IMR-90 (cell line): ENCODE data around the gene KRTAP5-10. TPM values are rescaled to one million over a fixed set of nuclear protein-coding genes. Genes with fewer than 3 reads are reported as not detected.

Source experiments
- ATAC-seq: fragments of 200-7000 bp; cut with Tn5 transposase; 2 replicates; pipeline ENCODE4 v1.9.1; 2020; ENCODE audit warnings: low read depth, mild to moderate bottlenecking, moderate library complexity
- BruUV-seq: library from RNA; stranded (reverse); fragments of 400-500 nt; replicated peaks from 2 replicates; lab custom pipeline; 2021; lab: Mats Ljungman, UMichigan
- CTCF ChIA-PET: fragments of 300-600 bp; formaldehyde crosslinking; extraction: SDS; loops from one replicate; lab custom pipeline; 2021; ENCODE audit warnings: antibody characterized with exemption; lab: Yijun Ruan, JAX
- POLR2A ChIA-PET: fragments of 300-600 bp; sonication (Branson Sonifier 250); formaldehyde crosslinking; loops from one replicate; lab custom pipeline; 2022; ENCODE audit warnings: antibody characterized with exemption; ENCODE audit not compliant: unreplicated experiment; lab: Charles Lee
- DNase-seq: peaks from one replicate; pipeline ENCODE4 v3.0.0; 2013
- H2AFZ ChIP-seq: replicated peaks from 2 replicates; pipeline ENCODE3; 2013; ENCODE audit warnings: low read length, mild to moderate bottlenecking; ENCODE audit not compliant: poor library complexity
- H2AK5ac ChIP-seq: 2 replicates; pipeline ENCODE4 v1.6.1; 2013; ENCODE audit warnings: low read depth, low read length, inconsistent platforms
- H2AK9ac ChIP-seq: replicated peaks from 2 replicates; pipeline ENCODE3; 2013; ENCODE audit warnings: mild to moderate bottlenecking, low read depth, low read length, moderate library complexity; ENCODE audit not compliant: poor library complexity
- H2BK120ac ChIP-seq: 2 replicates; pipeline ENCODE4 v1.6.1; 2013; ENCODE audit warnings: low read depth, low read length, inconsistent platforms
- H2BK15ac ChIP-seq: 3 replicates; pipeline ENCODE4 v1.6.1; 2013; ENCODE audit warnings: low read depth, low read length, inconsistent platforms
- H2BK20ac ChIP-seq: 2 replicates; pipeline ENCODE4 v1.6.1; 2013; ENCODE audit warnings: low read depth, mild to moderate bottlenecking, inconsistent platforms, low read length, moderate library complexity
- H2BK5ac ChIP-seq: 2 replicates; pipeline ENCODE4 v1.6.1; 2013; ENCODE audit warnings: mild to moderate bottlenecking, low read depth, low read length, inconsistent platforms; ENCODE audit not compliant: poor library complexity, severe bottlenecking
- H3K14ac ChIP-seq: replicated peaks from 2 replicates; pipeline ENCODE4 v1.6.1; 2013; ENCODE audit warnings: low read depth, low read length, inconsistent platforms
- H3K18ac ChIP-seq: 2 replicates; pipeline ENCODE4 v1.6.1; 2013; ENCODE audit warnings: low read depth, low read length, control low read depth
- H3K23ac ChIP-seq: 2 replicates; pipeline ENCODE4 v1.6.1; 2013; ENCODE audit warnings: low read depth, low read length, inconsistent platforms
- H3K27ac ChIP-seq: 2 replicates; pipeline ENCODE4 v1.5.1; 2013; ENCODE audit warnings: mild to moderate bottlenecking, control low read depth, low read length; ENCODE audit not compliant: insufficient read depth
- H3K27me3 ChIP-seq: 2 replicates; pipeline ENCODE4 v1.6.1; 2013; ENCODE audit warnings: low read length; ENCODE audit not compliant: control insufficient read depth, insufficient read depth
- H3K36me3 ChIP-seq: 2 replicates; pipeline ENCODE4 v1.6.1; 2013; ENCODE audit warnings: low read length, mixed read lengths; ENCODE audit not compliant: control insufficient read depth, insufficient read depth
- H3K4ac ChIP-seq: 2 replicates; pipeline ENCODE4 v1.6.1; 2013; ENCODE audit warnings: low read depth, low read length, inconsistent platforms
- H3K4me1 ChIP-seq: 2 replicates; pipeline ENCODE4 v1.6.1; 2013; ENCODE audit warnings: low read length, mixed read lengths; ENCODE audit not compliant: control insufficient read depth, insufficient read depth
- H3K4me2 ChIP-seq: 2 replicates; pipeline ENCODE4 v1.6.1; 2013; ENCODE audit warnings: low read depth, mild to moderate bottlenecking, control low read depth, low read length, moderate library complexity
- H3K4me3 ChIP-seq: 2 replicates; pipeline ENCODE4 v1.5.1; 2013; ENCODE audit warnings: low read depth, mild to moderate bottlenecking, control low read depth, low read length, moderate library complexity; ENCODE audit not compliant: insufficient read depth
- H3K56ac ChIP-seq: 2 replicates; pipeline ENCODE4 v1.6.1; 2013; ENCODE audit warnings: low read length, inconsistent platforms; ENCODE audit not compliant: insufficient read depth; ENCODE audit errors: extremely low read depth
- H3K79me1 ChIP-seq, 2 experiments: 2 replicates each; pipeline ENCODE4 v1.6.1; 2013; ENCODE audit warnings: low read length in 2 of 2, inconsistent platforms in 1 of 2, low read depth in 1 of 2
- H3K9ac ChIP-seq: 2 replicates; pipeline ENCODE4 v1.6.1; 2013; ENCODE audit warnings: low read depth, low read length, control low read depth
- H3K9me1 ChIP-seq: 2 replicates; pipeline ENCODE4 v1.6.1; 2013; ENCODE audit warnings: low read length, inconsistent platforms; ENCODE audit not compliant: insufficient read depth
- H3K9me3 ChIP-seq: 2 replicates; pipeline ENCODE4 v1.6.1; 2013; ENCODE audit warnings: low read length; ENCODE audit not compliant: control insufficient read depth, insufficient read depth
- H4K20me1 ChIP-seq: 2 replicates; pipeline ENCODE4 v1.6.1; 2013; ENCODE audit warnings: low read length, inconsistent platforms; ENCODE audit not compliant: insufficient read depth
- H4K5ac ChIP-seq: 2 replicates; pipeline ENCODE4 v1.6.1; 2013; ENCODE audit warnings: mild to moderate bottlenecking, low read depth, low read length, control low read depth
- H4K8ac ChIP-seq, 2 experiments: 2 replicates each; pipeline ENCODE4 v1.6.1; 2013; ENCODE audit warnings: low read depth in 2 of 2, low read length in 2 of 2, control low read depth in 1 of 2, inconsistent platforms in 1 of 2
- H4K91ac ChIP-seq: 2 replicates; pipeline ENCODE4 v1.6.1; 2013; ENCODE audit warnings: low read depth, low read length, inconsistent platforms; ENCODE audit not compliant: insufficient read depth
- BHLHE40 ChIP-seq: fragments of 150-350 bp; IDR thresholded peaks from 2 replicates; pipeline ENCODE4 v1.6.1; 2016; ENCODE audit warnings: mild to moderate bottlenecking, low read depth, low read length
- CEBPB ChIP-seq: IDR thresholded peaks from 2 replicates; pipeline ENCODE4 v1.6.1; 2012; ENCODE audit warnings: low read depth, low read length, improper control_type of control experiment
- CHD1 ChIP-seq: IDR thresholded peaks from 2 replicates; pipeline ENCODE4 v1.6.1; 2012; ENCODE audit warnings: low read depth, low read length, improper control_type of control experiment
- FOS ChIP-seq: fragments of 150-350 bp; IDR thresholded peaks from 2 replicates; pipeline ENCODE4 v1.6.1; 2016; ENCODE audit warnings: low read depth, low read length
- MAFK ChIP-seq: IDR thresholded peaks from 2 replicates; pipeline ENCODE4 v1.6.1; 2012; ENCODE audit warnings: low read depth, low read length, improper control_type of control experiment
- MAZ ChIP-seq: IDR thresholded peaks from 2 replicates; pipeline ENCODE4 v1.6.1; 2012; ENCODE audit warnings: low read depth, mild to moderate bottlenecking, low read length, improper control_type of control experiment, moderate library complexity, borderline replicate concordance
- MXI1 ChIP-seq: IDR thresholded peaks from 2 replicates; pipeline ENCODE4 v1.6.1; 2012; ENCODE audit warnings: low read depth, mild to moderate bottlenecking, low read length, moderate library complexity, borderline replicate concordance
- NFE2L2 ChIP-seq: fragments of 150-350 bp; IDR thresholded peaks from 2 replicates; pipeline ENCODE4 v1.6.1; 2016; ENCODE audit warnings: low read depth, mild to moderate bottlenecking, low read length
- POLR2A ChIP-seq: IDR thresholded peaks from 2 replicates; pipeline ENCODE4 v1.6.1; 2012; ENCODE audit warnings: mild to moderate bottlenecking, low read depth, low read length
- RAD21 ChIP-seq: IDR thresholded peaks from 2 replicates; pipeline ENCODE4 v1.6.1; 2012; ENCODE audit warnings: low read length, improper control_type of control experiment
- RCOR1 ChIP-seq: IDR thresholded peaks from 2 replicates; pipeline ENCODE4 v1.6.1; 2012; ENCODE audit warnings: mild to moderate bottlenecking, low read length, improper control_type of control experiment; ENCODE audit not compliant: insufficient replicate concordance
- RFX5 ChIP-seq: IDR thresholded peaks from 2 replicates; pipeline ENCODE4 v1.8.0; 2012; ENCODE audit warnings: low read depth, mild to moderate bottlenecking, low read length, moderate library complexity
- SMC3 ChIP-seq: fragments of 150-350 bp; IDR thresholded peaks from 2 replicates; pipeline ENCODE4 v1.6.1; 2016; ENCODE audit warnings: low read depth, mild to moderate bottlenecking, antibody characterized with exemption, low read length, moderate library complexity
- WGBS, 2 experiments: methylation state at CpG; one replicate each; pipeline versions ENCODE4 v1.1.5 to v1.1.7; 2013; ENCODE audit warnings: missing lambda C conversion rate in 2 of 2; ENCODE audit not compliant: insufficient read length in 1 of 2; ENCODE audit errors: extremely low coverage in 2 of 2; 5-methylcytosine and 5-hydroxymethylcytosine counted together
- dilution Hi-C: fragments of 300-500 bp; cut with HindIII; formaldehyde crosslinking; loops from one replicate; pipeline ENCODE4 v1.14.3; 2018; ENCODE audit warnings: low sequenced_read_pairs; ENCODE audit not compliant: unreplicated experiment
- in situ Hi-C: fragments of 300-500 bp; cut with MboI; formaldehyde crosslinking; loops from 3 replicates; pipeline ENCODE4 v1.14.3; 2019; ENCODE audit warnings: low sequenced_read_pairs, inconsistent platforms, mixed read lengths
- intact Hi-C: fragments of 100-400 bp; cut with micrococcal nuclease; formaldehyde crosslinking; loops from 2 replicates; pipeline ENCODE4 v1.10.0; 2022
- polyA plus RNA-seq, 3 experiments: library from polyadenylated mRNA; depleted of rRNA; stranded (reverse); fragments of >200 nt; gene quantifications; 2 replicates each; pipeline ENCODE4 v1.2.3, GENCODE V29; 2012; ENCODE audit warnings: low replicate concordance in 1 of 3
- total RNA-seq: library from RNA; depleted of rRNA; stranded (reverse); fragments of >200 nt; gene quantifications from 2 replicates; pipeline ENCODE4 v1.2.3, GENCODE V29; 2012
- TF ChIP-seq, protein P1 (sequence below): fragments of 150-350 bp; IDR thresholded peaks from 2 replicates; pipeline ENCODE4 v1.6.1; 2017; ENCODE audit warnings: mild to moderate bottlenecking, antibody characterized with exemption, low read length, low read depth
- TF ChIP-seq, protein P2 (sequence below): fragments of 150-350 bp; IDR thresholded peaks from 2 replicates; pipeline ENCODE4 v1.6.1; 2016; ENCODE audit warnings: low read depth, mild to moderate bottlenecking, low read length, moderate library complexity, borderline replicate concordance
- TF ChIP-seq, protein P3 (sequence below): conservative IDR thresholded peaks from 2 replicates; pipeline ENCODE4 v1.5.1; 2012; ENCODE audit warnings: mild to moderate bottlenecking, low read depth, low read length, improper control_type of control experiment

The KRTAP5-10 gene
- total and polyA plus RNA-seq, 2 of the 4 experiments (the other 2 are of a cell fraction): not detected

DNA sequence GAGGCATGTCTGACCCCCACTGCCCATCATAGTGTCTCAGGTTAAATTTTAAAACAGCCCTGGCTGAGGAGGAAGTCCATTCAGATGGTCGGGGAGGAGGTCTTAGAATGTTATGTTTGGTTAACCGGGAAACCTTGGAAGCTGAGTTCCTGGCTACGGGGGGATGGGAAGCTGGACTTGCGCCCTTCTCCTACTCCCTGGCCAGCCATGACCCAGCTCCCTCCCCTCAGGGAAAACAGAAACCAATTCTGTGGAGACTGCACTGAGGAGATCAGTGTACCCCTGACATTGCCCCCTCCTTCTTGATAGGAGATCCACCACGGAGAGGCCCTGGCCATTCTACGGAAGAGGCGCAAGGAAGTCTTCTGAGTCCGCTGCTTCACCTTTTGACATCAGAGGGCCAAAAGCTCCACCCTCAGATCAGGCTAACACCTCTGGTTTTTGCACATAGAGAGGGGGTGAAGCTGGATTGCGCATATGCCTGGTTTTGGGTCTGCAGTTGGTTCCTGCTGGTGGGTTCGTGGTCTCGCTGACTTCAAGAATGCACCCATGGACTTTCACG, 19.9 kb upstream of the KRTAP5-10 start:
- Histone ChIP-seq H2BK5ac (no peak overlapping the region), H2AK9ac (no peak overlapping the region), H4K20me1 (no peaks in the 10 kb centered on the region), H2AK5ac (no peak overlapping the region), H3K36me3 (no peaks in the 10 kb centered on the region), H3K27ac (no peak overlapping the region), H3K23ac (no peak overlapping the region), H4K8ac (no peak overlapping the region), H3K4me3 (no peak overlapping the region), H3K4me2 (no peak overlapping the region), H2BK120ac (no peak overlapping the region), H3K18ac (no peak overlapping the region), H3K56ac (no peak overlapping the region), H3K9me3 (no peaks in the 10 kb centered on the region), H4K91ac (no peak overlapping the region), H3K9me1 (no peaks in the 10 kb centered on the region), H3K4ac (no peak overlapping the region), H4K5ac (no peak overlapping the region), H2BK20ac (no peak overlapping the region), H3K9ac (no peak overlapping the region), H3K27me3 (peaks cover 13% of the 10 kb centered on the region), H3K4me1 (no peaks in the 10 kb centered on the region), H2BK15ac (no peak overlapping the region), H2AFZ (no peak overlapping the region), H3K79me1 (no peaks in the 10 kb centered on the region), H3K14ac (no peak overlapping the region)
- in situ Hi-C loops: no loop called here
- dilution Hi-C loops: no loop called here
- no TSS peak for BruUV-seq
- 89% methylated on average over 3 of the region's 12 CpGs; no CpG with 5 or more reads in 1 of the 2 experiments for WGBS, 2 experiments
- ChIA-PET POLR2A (no interaction called here), CTCF (no interaction called here)
- no peak for DNase-seq
- TF ChIP-seq, protein P1, sequence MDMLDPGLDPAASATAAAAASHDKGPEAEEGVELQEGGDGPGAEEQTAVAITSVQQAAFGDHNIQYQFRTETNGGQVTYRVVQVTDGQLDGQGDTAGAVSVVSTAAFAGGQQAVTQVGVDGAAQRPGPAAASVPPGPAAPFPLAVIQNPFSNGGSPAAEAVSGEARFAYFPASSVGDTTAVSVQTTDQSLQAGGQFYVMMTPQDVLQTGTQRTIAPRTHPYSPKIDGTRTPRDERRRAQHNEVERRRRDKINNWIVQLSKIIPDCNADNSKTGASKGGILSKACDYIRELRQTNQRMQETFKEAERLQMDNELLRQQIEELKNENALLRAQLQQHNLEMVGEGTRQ: no peak
- TF ChIP-seq POLR2A (no peak), MAFK (no peak), RFX5 (no peak), CEBPB (no peak), CHD1 (no peak), SMC3 (no peak), NFE2L2 (no peak), BHLHE40 (no peak), MAZ (no peak), FOS (no peak), RAD21 (no peak), MXI1 (no peak), RCOR1 (no peak)
- TF ChIP-seq, protein P2, sequence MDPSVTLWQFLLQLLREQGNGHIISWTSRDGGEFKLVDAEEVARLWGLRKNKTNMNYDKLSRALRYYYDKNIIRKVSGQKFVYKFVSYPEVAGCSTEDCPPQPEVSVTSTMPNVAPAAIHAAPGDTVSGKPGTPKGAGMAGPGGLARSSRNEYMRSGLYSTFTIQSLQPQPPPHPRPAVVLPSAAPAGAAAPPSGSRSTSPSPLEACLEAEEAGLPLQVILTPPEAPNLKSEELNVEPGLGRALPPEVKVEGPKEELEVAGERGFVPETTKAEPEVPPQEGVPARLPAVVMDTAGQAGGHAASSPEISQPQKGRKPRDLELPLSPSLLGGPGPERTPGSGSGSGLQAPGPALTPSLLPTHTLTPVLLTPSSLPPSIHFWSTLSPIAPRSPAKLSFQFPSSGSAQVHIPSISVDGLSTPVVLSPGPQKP: no peak
- TF ChIP-seq, protein P3, sequence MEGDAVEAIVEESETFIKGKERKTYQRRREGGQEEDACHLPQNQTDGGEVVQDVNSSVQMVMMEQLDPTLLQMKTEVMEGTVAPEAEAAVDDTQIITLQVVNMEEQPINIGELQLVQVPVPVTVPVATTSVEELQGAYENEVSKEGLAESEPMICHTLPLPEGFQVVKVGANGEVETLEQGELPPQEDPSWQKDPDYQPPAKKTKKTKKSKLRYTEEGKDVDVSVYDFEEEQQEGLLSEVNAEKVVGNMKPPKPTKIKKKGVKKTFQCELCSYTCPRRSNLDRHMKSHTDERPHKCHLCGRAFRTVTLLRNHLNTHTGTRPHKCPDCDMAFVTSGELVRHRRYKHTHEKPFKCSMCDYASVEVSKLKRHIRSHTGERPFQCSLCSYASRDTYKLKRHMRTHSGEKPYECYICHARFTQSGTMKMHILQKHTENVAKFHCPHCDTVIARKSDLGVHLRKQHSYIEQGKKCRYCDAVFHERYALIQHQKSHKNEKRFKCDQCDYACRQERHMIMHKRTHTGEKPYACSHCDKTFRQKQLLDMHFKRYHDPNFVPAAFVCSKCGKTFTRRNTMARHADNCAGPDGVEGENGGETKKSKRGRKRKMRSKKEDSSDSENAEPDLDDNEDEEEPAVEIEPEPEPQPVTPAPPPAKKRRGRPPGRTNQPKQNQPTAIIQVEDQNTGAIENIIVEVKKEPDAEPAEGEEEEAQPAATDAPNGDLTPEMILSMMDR: no peak
- intact Hi-C loops: no loop called here
- no peak for ATAC-seq
